ENCODE data around the gene TP53I11. TPM values are rescaled to one million over a fixed set of nuclear protein-coding genes. Genes with fewer than 3 reads are reported as not detected.

TP53I11 gene
- total and polyA plus RNA-seq, 9 of the 15 experiments (the other 6 are each of a cell fraction or from before 2014, with no cell fraction given), result 0.14 to 2.5 (median 1.2) TPM; not detected in 2

GRCh38 chr11:44955015-44955738 is 4.5 kb upstream of the TP53I11 start (continued):
- TF ChIP-seq NR2C1 (IDR thresholded peaks at IDR 0.05) (no peak), NR2C1 (tag; IDR thresholded peaks at IDR 0.05) (no peak), HDAC6 (IDR thresholded peaks at IDR 0.05; ENCODE audit: low read depth, low read length) (no peak), ZNF79 (CRISPR knock-in tag; IDR thresholded peaks at IDR 0.05; ENCODE audit: low read depth) (no peak), MCM7 (IDR thresholded peaks at IDR 0.05) (no peak), PCBP2 (IDR thresholded peaks at IDR 0.05; ENCODE audit: low read depth, low read length, poor library complexity, severe bottlenecking) (no peak), SUPT5H (IDR thresholded peaks at IDR 0.05) (no peak), TSC22D4 (tag; IDR thresholded peaks at IDR 0.05) (no peak), ZNF431 (CRISPR knock-in tag; IDR thresholded peaks at IDR 0.05) (no peak), RHOXF2B (CRISPR knock-in tag; conservative IDR thresholded peaks at IDR 0.05) (no peak), HSF4 (CRISPR knock-in tag; IDR thresholded peaks at IDR 0.05; ENCODE audit: borderline replicate concordance) (no peak), BHLHE40 (IDR thresholded peaks at IDR 0.05; ENCODE audit: low read length) (no peak)

Data from K562 (cell line).